HCT116 (cell line): Measurements from ENCODE around the gene TMA7. TPM values are rescaled to one million over a fixed set of nuclear protein-coding genes. Genes with fewer than 3 reads are reported as not detected.

ENCODE experiments used
- ATAC-seq: fragments of 200-7000 bp; cut with Tn5 transposase; 2 replicates; pipeline ENCODE4 v1.9.1; 2020; ENCODE audit warnings: mild to moderate bottlenecking, moderate library complexity
- BruUV-seq: library from RNA; stranded (reverse); fragments of 400-500 nt; replicated peaks from 2 replicates; lab custom pipeline; 2021; lab: Mats Ljungman, UMichigan
- CTCF ChIA-PET: fragments of 300-600 bp; sonication (Branson Sonifier 250); formaldehyde crosslinking; loops from one replicate; lab custom pipeline; 2021; ENCODE audit warnings: antibody characterized with exemption; lab: Charles Lee
- POLR2A ChIA-PET: fragments of 300-600, 350-600 bp; sonication (Branson Sonifier 250); formaldehyde crosslinking; loops from one replicate; lab custom pipeline; 2021; ENCODE audit warnings: antibody characterized with exemption; lab: Charles Lee
- RAD21 ChIA-PET, 2 experiments: fragments of 300-600 bp; sonication (Branson Sonifier 250); formaldehyde crosslinking; loops; one replicate each; lab custom pipeline; 2023; ENCODE audit warnings: low total read pairs in 2 of 2; ENCODE audit not compliant: uncharacterized antibody in 2 of 2, unreplicated experiment in 2 of 2, low non-redundant PET in 1 of 2; lab: Charles Lee
- DNase-seq: peaks from one replicate; pipeline ENCODE4 v3.0.0-alpha.2; 2010; ENCODE audit warnings: low read depth, low spot score
- H2AFZ ChIP-seq: fragments of 200-600 bp; shearing (Covaris generic), sonication (generic); 2 replicates; pipeline ENCODE4 v1.6.1; 2017; ENCODE audit warnings: low read depth, mixed run types, mixed read lengths, antibody characterized with exemption, low read length; ENCODE audit not compliant: poor library complexity, severe bottlenecking
- H3K27ac ChIP-seq: 2 replicates; pipeline ENCODE4 v1.5.1; 2012; ENCODE audit warnings: low read depth, low read length
- H3K27me3 ChIP-seq: fragments of 200-600 bp; sonication (generic); 2 replicates; pipeline ENCODE4 v1.6.1; 2016; ENCODE audit warnings: mixed run types, low read length, mixed read lengths; ENCODE audit not compliant: insufficient read depth
- H3K36me3 ChIP-seq, 2 experiments: fragments of 200-500 bp in 1 of 2; fragments of 200-600 bp in 1 of 2; sonication (Bioruptor generic) in 1 of 2; sonication (generic) in 1 of 2; 2 replicates each; pipeline versions ENCODE4 v1.5.1 to v1.6.1; 2014 to 2016; ENCODE audit warnings: low read length in 2 of 2, inconsistent platforms in 1 of 2, mixed read lengths in 1 of 2, mixed run types in 1 of 2; ENCODE audit not compliant: insufficient read depth in 2 of 2, control insufficient read depth in 1 of 2
- H3K4me1 ChIP-seq, 2 experiments: fragments of 200-600 bp in 1 of 2; sonication (generic) in 1 of 2; 2 replicates each; pipeline versions ENCODE4 v1.5.1 to v1.6.1; 2012 to 2017; ENCODE audit warnings: low read length in 2 of 2, inconsistent platforms in 1 of 2, mild to moderate bottlenecking in 1 of 2, mixed read lengths in 1 of 2, mixed run types in 1 of 2, moderate library complexity in 1 of 2; ENCODE audit not compliant: insufficient read depth in 2 of 2, control insufficient read depth in 1 of 2
- H3K4me2 ChIP-seq: fragments of 200-600 bp; sonication (generic); 2 replicates; pipeline ENCODE4 v1.6.1; 2017; ENCODE audit warnings: mixed run types, low read length, mixed read lengths
- H3K4me3 ChIP-seq, 2 experiments: fragments of 200-600 bp in 1 of 2; sonication (generic) in 1 of 2; replicated peaks in 1 of 2; 2 replicates each; pipeline ENCODE4 v1.5.1; 2011 to 2016; ENCODE audit warnings: low read length in 2 of 2, control low read depth in 1 of 2, low read depth in 1 of 2, mild to moderate bottlenecking in 1 of 2, mixed read lengths in 1 of 2, mixed run types in 1 of 2
- H3K79me2 ChIP-seq: fragments of 200-600 bp; sonication (generic); 2 replicates; pipeline ENCODE4 v1.6.1; 2017; ENCODE audit warnings: mild to moderate bottlenecking, mixed run types, low read length, moderate library complexity, mixed read lengths; ENCODE audit not compliant: insufficient read depth
- H3K9ac ChIP-seq: fragments of 200-600 bp; sonication (generic); 2 replicates; pipeline ENCODE4 v1.6.1; 2016; ENCODE audit warnings: low read length, mixed read lengths
- H3K9me2 ChIP-seq: fragments of 200-600 bp; sonication (generic), shearing (Covaris generic); 2 replicates; pipeline ENCODE4 v1.6.1; 2017; ENCODE audit warnings: mixed run types, mild to moderate bottlenecking, moderate library complexity; ENCODE audit not compliant: insufficient read depth
- H3K9me3 ChIP-seq, 2 experiments: fragments of 200-500 bp in 1 of 2; fragments of 200-600 bp in 1 of 2; sonication (Bioruptor generic) in 1 of 2; sonication (generic) in 1 of 2; 2 replicates each; pipeline ENCODE4 v1.6.1; 2014 to 2017; ENCODE audit warnings: low read length in 2 of 2, mixed read lengths in 2 of 2, inconsistent platforms in 1 of 2, low read depth in 1 of 2, mild to moderate bottlenecking in 1 of 2, mixed run types in 1 of 2, moderate library complexity in 1 of 2; ENCODE audit not compliant: control insufficient read depth in 1 of 2, insufficient read depth in 1 of 2
- H4K20me1 ChIP-seq: fragments of 200-600 bp; sonication (generic), shearing (Covaris generic); 2 replicates; pipeline ENCODE4 v1.6.1; 2017; ENCODE audit warnings: mixed run types, mild to moderate bottlenecking, moderate library complexity; ENCODE audit not compliant: insufficient read depth
- CBX3 ChIP-seq: IDR thresholded peaks from 2 replicates; pipeline ENCODE4 v1.6.1; 2012; ENCODE audit warnings: low read depth
- CEBPB ChIP-seq: IDR thresholded peaks from 2 replicates; pipeline ENCODE4 v1.6.1; 2012; ENCODE audit warnings: low read depth
- ELF1 ChIP-seq: IDR thresholded peaks from 2 replicates; pipeline ENCODE4 v1.6.1; 2012; ENCODE audit warnings: low read depth, borderline replicate concordance
- EZH2phosphoT487 ChIP-seq: fragments of 200-600 bp; IDR thresholded peaks from 2 replicates; pipeline ENCODE4 v1.6.1; 2018; ENCODE audit warnings: antibody characterized with exemption, borderline replicate concordance
- FOSL1 ChIP-seq: IDR thresholded peaks from 2 replicates; pipeline ENCODE4 v1.6.1; 2012; ENCODE audit warnings: low read depth
- MAX ChIP-seq: IDR thresholded peaks from 2 replicates; pipeline ENCODE4 v1.6.1; 2012
- POLR2AphosphoS5 ChIP-seq: IDR thresholded peaks from 2 replicates; pipeline ENCODE4 v1.6.1; 2011; ENCODE audit warnings: mild to moderate bottlenecking, low read depth, low read length, moderate library complexity
- RAD21 ChIP-seq: IDR thresholded peaks from 2 replicates; pipeline ENCODE4 v1.6.1; 2012; ENCODE audit warnings: low read depth, mild to moderate bottlenecking
- REST ChIP-seq: IDR thresholded peaks from 2 replicates; pipeline ENCODE4 v1.6.1; 2012; ENCODE audit warnings: low read depth
- SP1 ChIP-seq: IDR thresholded peaks from 2 replicates; pipeline ENCODE4 v1.6.1; 2012; ENCODE audit warnings: low read depth
- SRF ChIP-seq: IDR thresholded peaks from 2 replicates; pipeline ENCODE4 v1.6.1; 2012; ENCODE audit warnings: low read depth
- YY1 ChIP-seq: IDR thresholded peaks from 2 replicates; pipeline ENCODE4 v1.6.1; 2011; ENCODE audit warnings: low read length, low read depth, moderate library complexity, mild to moderate bottlenecking; ENCODE audit not compliant: insufficient replicate concordance; ENCODE audit errors: extremely low read depth
- ZBTB33 ChIP-seq: IDR thresholded peaks from 2 replicates; pipeline ENCODE4 v1.6.1; 2011; ENCODE audit warnings: mild to moderate bottlenecking, low read length, moderate library complexity; ENCODE audit not compliant: insufficient replicate concordance; ENCODE audit errors: extremely low read depth
- ZNF274 ChIP-seq: fragments of 200-500 bp; sonication (Bioruptor generic); IDR thresholded peaks from 2 replicates; pipeline ENCODE4 v1.6.1; 2014; ENCODE audit warnings: mild to moderate bottlenecking, low read depth, low read length, inconsistent platforms
- intact Hi-C: fragments of 100-400 bp; cut with micrococcal nuclease; formaldehyde crosslinking; loops from 2 replicates; pipeline ENCODE4 v1.10.0; 2022
- total RNA-seq: library from RNA; stranded (reverse); gene quantifications from one replicate; pipeline ENCODE4 v1.2.1, GENCODE V29; 2021; ENCODE audit not compliant: unreplicated experiment

The TMA7 gene
- total RNA-seq, 1 experiment from 2014 or later, result 334 TPM

GRCh38 chr3:48492461-48493202 is 52.6 kb downstream of the TMA7 start:
- CTCF ChIA-PET, result no interaction called here
- no peak overlapping the region for H3K4me3 ChIP-seq
- no peaks in the 10 kb centered on the region for H3K4me1 ChIP-seq
- no peak overlapping the region for H3K9ac ChIP-seq
- TF ChIP-seq ZNF274 (no peak), YY1 (no peak), SP1 (no peak), RAD21 (no peak), POLR2AphosphoS5 (no peak)
- TF ChIP-seq, all 23 proteins: peak for 0
- POLR2A ChIA-PET, result no interaction called here
- no peak overlapping the region for H3K4me2 ChIP-seq
- no peaks in the 10 kb centered on the region for H4K20me1 ChIP-seq
- no peaks in the 10 kb centered on the region for H3K36me3 ChIP-seq
- H2AFZ ChIP-seq, result no peak overlapping the region
- H3K27me3 ChIP-seq, result no peaks in the 10 kb centered on the region
- no peaks in the 10 kb centered on the region for H3K9me3 ChIP-seq
- BruUV-seq, result no TSS peak
- DNase-seq (no peak), ATAC-seq (no peak)
- H3K79me2 ChIP-seq, result no peaks in the 10 kb centered on the region
- RAD21 ChIA-PET, result no interaction called here
- no peaks in the 10 kb centered on the region for H3K9me2 ChIP-seq
- no peak overlapping the region for H3K27ac ChIP-seq
- intact Hi-C loops, result no loop called here

GRCh38 chr3:48493203-48493501 is 53.1 kb downstream of the TMA7 start:
- DNase-seq, result no peak
- no peaks in the 10 kb centered on the region for H3K9me2 ChIP-seq
- intact Hi-C loops, result no loop called here
- H3K79me2 ChIP-seq, result no peaks in the 10 kb centered on the region
- H3K4me1 ChIP-seq, result no peaks in the 10 kb centered on the region
- ChIA-PET POLR2A (no interaction called here), CTCF (no interaction called here), RAD21 (no interaction called here)
- no TSS peak for BruUV-seq
- ATAC-seq, result no peak
- no peak overlapping the region for H3K4me2 ChIP-seq
- H3K9me3 ChIP-seq, result no peaks in the 10 kb centered on the region
- no peak for TF ChIP-seq FOSL1
- TF ChIP-seq ZBTB33, result no peak
- TF ChIP-seq MAX, result no peak
- no peak for TF ChIP-seq SRF
- TF ChIP-seq EZH2phosphoT487, result no peak
- TF ChIP-seq ELF1, result no peak
- TF ChIP-seq REST, result no peak
- no peak for TF ChIP-seq CEBPB
- no peak for TF ChIP-seq POLR2AphosphoS5
- no peak for TF ChIP-seq RAD21
- no peak for TF ChIP-seq ZNF274
- TF ChIP-seq SP1, result no peak
- no peak for TF ChIP-seq CBX3
- H3K27me3 ChIP-seq, result no peaks in the 10 kb centered on the region
- no peaks in the 10 kb centered on the region for H4K20me1 ChIP-seq
- no peak overlapping the region for H2AFZ ChIP-seq
- H3K9ac ChIP-seq, result no peak overlapping the region
- no peak overlapping the region for H3K27ac ChIP-seq
- no peaks in the 10 kb centered on the region for H3K36me3 ChIP-seq
- H3K4me3 ChIP-seq, result no peak overlapping the region
